HK-2 (cell line): Measurements from ENCODE around the gene STX1B.
"Not testable (repeated sequence)": the region's sequence is repeated elsewhere in the genome, so short reads cannot be mapped to it uniquely, and the experiment has no call there.

Source experiments
- DNase-seq: peaks from one replicate; pipeline ENCODE4 v3.0.0-alpha.2; 2018; ENCODE audit not compliant: unreplicated experiment

Gene STX1B

GRCh38 chr16:30951750-30952149 is 58.7 kb downstream of the STX1B start:
- DNase-seq = no peak

- DNase-seq = no peak
Observed at GRCh38 chr16:30951193-30951592, 59.2 kb downstream of the STX1B start.

GRCh38 chr16:30950516-30951065 is 59.8 kb downstream of the STX1B start:
- DNase-seq = no peak

- DNase-seq = peak; percentile 92
Observed at GRCh38 chr16:30949650-30950515, 60.6 kb downstream of the STX1B start.

GRCh38 chr16:30948667-30949649 is 61.5 kb downstream of the STX1B start, which contains the start of gene ORAI3:
ORAI3 (plus strand) TSS chr16:30949068; CDS start chr16:30949290, 222 bp downstream.
- DNase-seq = peak; percentile 70

GRCh38 chr16:30947859-30948666 is 62.4 kb downstream of the STX1B start:
- DNase-seq = peak; percentile 81

GRCh38 chr16:30947541-30947858 is 62.9 kb downstream of the STX1B start:
- DNase-seq = no peak

- DNase-seq = no peak
Observed at GRCh38 chr16:30946671-30947540, 63.5 kb downstream of the STX1B start.

GRCh38 chr16:30944352-30944751 is 66.1 kb downstream of the STX1B start:
- no peak for DNase-seq

GRCh38 chr16:30942426-30942806 is 68.0 kb downstream of the STX1B start:
- no peak for DNase-seq

GRCh38 chr16:30941600-30942425 is 68.6 kb downstream of the STX1B start:
- DNase-seq = peak; percentile 68

- not testable (repeated sequence) for DNase-seq
Observed at GRCh38 chr16:30939571-30939970, 70.9 kb downstream of the STX1B start.
